Measurements from ENCODE around the gene OTOL1.

Gene OTOL1

GRCh38 chr3:161496508-161496907 lies at the start of gene OTOL1:
Gene OTOL1 (plus strand): TSS chr3:161496808. CDS start chr3:161496808, 0 bp downstream.
- no peak for TF ChIP-seq CTCF (IDR thresholded peaks at IDR 0.05; ENCODE audit: extremely low read depth, missing control alignments)
- no peak for DNase-seq (ENCODE audit: low spot score)

- DNase-seq (ENCODE audit: low spot score), result no peak
- TF ChIP-seq CTCF (IDR thresholded peaks at IDR 0.05; ENCODE audit: extremely low read depth, missing control alignments), result no peak
These were observed 46.8 kb upstream of the OTOL1 start for GRCh38 chr3:161449785-161450184.

GRCh38 chr3:161452179-161452578 lies 44.4 kb upstream of the OTOL1 start:
- TF ChIP-seq CTCF (IDR thresholded peaks at IDR 0.05; ENCODE audit: extremely low read depth, missing control alignments), result no peak
- DNase-seq (ENCODE audit: low spot score), result no peak

- TF ChIP-seq CTCF (IDR thresholded peaks at IDR 0.05; ENCODE audit: extremely low read depth, missing control alignments), result no peak
- no peak for DNase-seq (ENCODE audit: low spot score)
These were observed 42.0 kb upstream of the OTOL1 start for GRCh38 chr3:161454615-161455014.

GRCh38 chr3:161455962-161456361 lies 40.6 kb upstream of the OTOL1 start:
- no peak for TF ChIP-seq CTCF (IDR thresholded peaks at IDR 0.05; ENCODE audit: extremely low read depth, missing control alignments)
- DNase-seq (ENCODE audit: low spot score), result no peak

- no peak for TF ChIP-seq CTCF (IDR thresholded peaks at IDR 0.05; ENCODE audit: extremely low read depth, missing control alignments)
- DNase-seq (ENCODE audit: low spot score), result no peak
These were observed 34.5 kb upstream of the OTOL1 start for GRCh38 chr3:161462138-161462537.

- no peak for DNase-seq (ENCODE audit: low spot score)
- TF ChIP-seq CTCF (IDR thresholded peaks at IDR 0.05; ENCODE audit: extremely low read depth, missing control alignments), result no peak
These were observed 25.4 kb upstream of the OTOL1 start for GRCh38 chr3:161471211-161471610.
